Hepatocyte (in vitro differentiated cells): Measurements from ENCODE around the gene DHRS2.

Experiments used
- CTCF ChIP-seq: fragments of 200-600 bp; sonication (generic); IDR thresholded peaks from 2 replicates; pipeline ENCODE4 v1.5.1; 2016; ENCODE audit warnings: antibody characterized with exemption, mild to moderate bottlenecking; ENCODE audit not compliant: poor library complexity
- EZH2 ChIP-seq: fragments of 200-600 bp; sonication (generic); IDR thresholded peaks from 2 replicates; pipeline ENCODE4 v1.6.1; 2016; ENCODE audit warnings: antibody characterized with exemption, mild to moderate bottlenecking, borderline replicate concordance

- TF ChIP-seq CTCF, result no peak
- TF ChIP-seq EZH2, result no peak
Observed at GRCh38 chr14:23657959-23658470, 21.9 kb downstream of the DHRS2 start.
